HG03060 (cell line): ENCODE measurements around the gene PEX14.

Source experiments
- ATAC-seq: cut with Tn5 transposase; IDR thresholded peaks from one replicate; pipeline ENCODE4 v1.9.1; 2021; ENCODE audit warnings: low read depth, moderate number of reproducible peaks; ENCODE audit not compliant: unreplicated experiment

The PEX14 gene

DNA sequence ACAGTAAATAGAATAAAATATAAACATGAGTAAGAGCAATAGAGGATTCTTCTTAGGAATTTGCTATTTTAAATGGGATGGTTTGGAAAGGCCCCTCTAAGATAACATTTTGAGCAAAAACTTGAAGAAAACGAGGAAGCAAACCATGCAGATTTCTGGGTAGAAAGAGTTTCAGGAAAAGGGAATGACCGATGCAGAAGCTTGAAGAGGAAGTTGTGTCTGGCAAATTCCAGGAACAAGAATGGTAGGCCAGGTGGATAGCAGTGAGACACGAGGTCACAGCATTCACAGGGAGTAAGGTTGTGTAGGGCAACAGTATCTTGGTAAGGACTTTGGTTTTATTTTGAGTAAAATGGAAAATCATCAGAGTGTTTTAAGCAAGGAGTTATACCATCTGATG lies 108.9 kb downstream of the PEX14 start:
- no peak for ATAC-seq

DNA sequence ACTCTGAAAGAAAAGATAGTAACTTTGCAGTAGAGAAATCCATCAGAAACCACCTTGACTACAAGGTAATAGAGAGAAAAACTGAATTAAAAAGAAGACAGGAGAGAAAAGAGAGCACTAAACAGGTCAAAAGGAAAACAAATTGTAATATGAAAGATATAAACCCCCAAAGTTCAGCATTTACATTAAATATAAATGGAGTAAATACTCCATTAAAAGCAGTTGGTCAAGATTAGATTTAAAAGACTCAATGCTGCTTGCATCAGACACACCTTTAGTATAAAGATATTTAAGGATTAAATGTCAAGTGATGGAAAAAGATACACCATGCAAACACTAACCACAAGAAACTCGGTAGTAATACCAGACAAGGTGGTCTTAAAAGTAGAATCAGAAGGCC lies 110.5 kb downstream of the PEX14 start:
- ATAC-seq: no peak

DNA sequence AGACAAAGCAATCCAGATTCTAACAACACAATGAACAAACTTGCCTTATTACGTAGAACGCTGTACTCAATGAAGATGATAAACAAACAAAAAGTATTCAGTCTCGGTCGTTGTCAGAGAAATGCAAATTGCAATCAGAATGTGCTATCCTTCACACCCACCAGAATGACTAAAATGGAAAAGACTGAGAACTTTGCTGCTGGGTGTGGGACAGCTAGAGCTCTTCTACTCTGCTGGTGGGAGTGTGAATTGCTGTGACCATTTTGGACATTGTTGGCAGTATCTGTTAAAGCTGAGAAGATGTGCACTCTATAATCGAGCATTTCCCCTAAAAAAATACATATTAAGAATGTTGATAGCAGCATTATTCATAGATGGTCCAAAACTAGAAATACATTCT lies 111.4 kb downstream of the PEX14 start:
- ATAC-seq: no peak

DNA sequence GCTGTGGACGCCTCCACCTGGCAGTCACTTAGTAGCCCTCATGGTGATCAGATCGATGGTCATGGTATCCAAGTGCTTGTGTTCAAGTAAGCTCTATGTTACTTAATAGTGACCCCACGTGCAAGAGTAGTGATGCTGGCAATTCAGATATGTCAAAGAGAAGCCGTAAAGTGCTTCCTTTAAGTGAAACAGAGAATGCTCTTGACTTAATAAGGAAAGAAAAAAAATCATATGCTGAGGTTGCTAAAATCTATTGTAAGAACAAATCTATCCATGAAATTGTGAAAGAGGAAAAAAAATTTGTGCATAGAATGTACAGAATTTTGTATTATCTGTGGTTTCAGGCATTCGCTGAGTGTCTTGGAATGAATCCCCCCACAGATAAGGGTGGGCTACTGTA lies 113.9 kb downstream of the PEX14 start:
- no peak for ATAC-seq

DNA sequence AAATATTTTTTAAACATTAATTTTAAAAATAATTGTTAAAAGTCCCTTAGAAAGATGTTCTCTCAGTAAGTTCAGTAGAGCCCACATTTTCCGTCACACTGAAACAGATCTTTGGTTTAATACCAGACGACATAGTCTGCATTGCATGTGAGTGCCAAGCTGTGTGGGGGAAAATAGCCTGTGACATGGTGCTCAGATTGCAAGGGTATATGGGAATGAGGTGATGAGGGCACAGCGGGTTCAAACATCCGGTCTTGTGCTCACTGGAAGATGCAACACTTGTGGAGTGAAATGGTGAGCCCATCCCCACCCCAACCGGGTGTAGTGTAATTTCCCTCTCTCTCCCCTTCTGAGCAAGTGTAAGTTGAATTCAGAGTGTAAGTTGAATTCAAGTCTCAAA lies 114.3 kb downstream of the PEX14 start:
- no peak for ATAC-seq

DNA sequence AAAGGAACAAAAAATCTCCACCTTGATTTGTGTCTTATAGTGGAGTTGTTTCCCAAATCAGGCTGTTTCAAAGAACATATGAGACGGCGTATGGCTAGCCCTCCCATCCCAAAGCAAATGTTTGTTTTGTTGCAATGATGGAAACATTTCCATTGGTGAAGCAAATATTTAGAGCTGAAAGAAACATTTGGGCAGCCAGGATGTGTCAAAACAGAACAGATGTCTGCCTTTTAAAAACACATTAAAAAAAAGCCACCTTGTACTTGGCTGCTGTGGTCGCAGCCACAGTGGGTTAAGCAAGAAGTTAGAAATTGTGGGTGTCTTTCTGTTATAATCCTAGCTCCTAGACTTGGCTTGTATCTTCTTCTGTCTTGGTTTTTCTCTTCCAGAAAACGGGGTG lies 116.3 kb downstream of the PEX14 start:
- no peak for ATAC-seq

DNA sequence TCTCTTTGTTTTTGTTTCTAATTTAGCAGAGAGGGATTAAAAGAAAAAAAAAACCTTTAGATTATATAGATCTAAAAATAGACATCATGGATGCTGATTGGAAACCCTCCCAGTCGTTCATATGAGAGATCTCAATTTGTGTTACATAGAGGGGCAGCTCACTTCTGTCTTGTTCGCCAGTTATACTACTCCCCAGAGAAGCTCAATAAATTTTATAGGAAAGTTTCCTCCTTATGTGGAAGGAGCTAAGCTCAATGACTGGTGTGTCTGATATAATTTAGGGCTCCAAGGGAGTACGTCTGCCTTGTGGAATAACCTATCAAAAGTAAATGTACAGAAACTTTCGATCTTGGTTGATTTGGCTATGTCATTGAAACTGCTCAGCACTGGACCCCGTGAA lies 117.6 kb downstream of the PEX14 start:
- ATAC-seq: no peak

DNA sequence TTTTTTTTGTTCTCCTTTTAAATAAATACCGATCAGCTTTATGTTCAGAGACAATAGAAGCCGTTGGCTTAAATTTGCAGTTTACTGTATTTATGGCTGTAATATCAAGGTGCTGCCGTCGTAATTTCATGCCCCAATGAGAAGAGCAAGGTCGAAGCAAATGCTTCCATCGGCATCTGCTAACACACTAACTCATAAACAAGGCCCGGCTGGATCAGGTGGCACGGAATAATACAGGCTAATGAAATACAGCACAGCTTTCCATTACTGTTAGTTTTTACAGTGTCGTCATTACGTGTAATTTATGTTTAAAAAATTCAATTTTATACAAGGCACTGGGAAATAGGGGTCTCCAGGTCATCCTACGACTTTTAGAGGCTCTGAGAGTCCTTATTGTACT lies 119.0 kb downstream of the PEX14 start:
- no peak for ATAC-seq

DNA sequence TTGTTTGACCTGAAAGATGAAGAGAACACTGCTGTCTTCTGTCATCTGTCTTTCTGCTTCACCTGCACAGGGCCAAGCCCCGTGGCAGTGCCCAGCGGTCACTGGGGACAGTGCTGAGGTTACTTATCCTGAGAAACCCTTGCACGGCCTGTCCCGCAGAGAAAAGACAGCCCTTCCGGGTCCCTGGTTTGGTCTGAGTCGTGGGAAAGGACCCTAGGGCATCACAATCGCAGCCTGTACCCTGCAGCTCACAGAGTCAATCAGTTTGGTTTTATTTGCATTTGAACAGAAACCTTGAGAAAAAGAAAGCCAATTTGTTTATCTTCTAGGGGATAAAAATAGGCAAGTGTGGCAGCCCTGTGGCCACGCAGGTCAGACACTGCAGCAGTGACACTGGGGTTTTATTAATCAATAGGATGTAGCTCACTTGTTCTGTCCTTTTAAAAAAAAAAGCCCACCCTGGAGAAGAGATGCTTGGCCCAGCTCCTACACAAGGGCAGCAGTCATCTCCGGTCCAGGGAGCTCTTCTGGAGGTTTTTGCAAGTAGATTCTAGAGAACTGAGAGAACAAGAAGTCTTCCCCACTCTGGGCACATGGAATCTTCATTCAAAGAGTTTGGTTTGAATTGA lies 120.0 kb downstream of the PEX14 start:
- no peak for ATAC-seq

DNA sequence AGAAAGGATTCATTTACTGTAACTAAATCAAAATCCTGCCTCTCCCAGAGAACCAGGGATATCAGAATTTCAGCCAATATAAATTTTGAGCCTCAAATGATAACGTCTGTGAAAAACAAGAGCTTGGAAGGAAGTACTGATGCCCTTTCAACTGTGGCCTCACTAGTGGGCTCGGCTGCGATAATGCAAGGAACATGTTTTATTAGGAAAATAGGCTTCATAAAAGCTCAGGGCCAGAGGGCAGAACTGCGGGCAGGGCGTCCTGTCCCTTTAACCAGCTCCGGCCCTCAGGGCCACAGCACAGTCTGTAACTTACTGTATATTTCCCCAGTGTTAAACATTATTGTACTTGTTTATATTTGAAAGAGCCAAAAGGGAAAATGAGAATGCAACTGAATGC lies 122.0 kb downstream of the PEX14 start:
- no peak for ATAC-seq

DNA sequence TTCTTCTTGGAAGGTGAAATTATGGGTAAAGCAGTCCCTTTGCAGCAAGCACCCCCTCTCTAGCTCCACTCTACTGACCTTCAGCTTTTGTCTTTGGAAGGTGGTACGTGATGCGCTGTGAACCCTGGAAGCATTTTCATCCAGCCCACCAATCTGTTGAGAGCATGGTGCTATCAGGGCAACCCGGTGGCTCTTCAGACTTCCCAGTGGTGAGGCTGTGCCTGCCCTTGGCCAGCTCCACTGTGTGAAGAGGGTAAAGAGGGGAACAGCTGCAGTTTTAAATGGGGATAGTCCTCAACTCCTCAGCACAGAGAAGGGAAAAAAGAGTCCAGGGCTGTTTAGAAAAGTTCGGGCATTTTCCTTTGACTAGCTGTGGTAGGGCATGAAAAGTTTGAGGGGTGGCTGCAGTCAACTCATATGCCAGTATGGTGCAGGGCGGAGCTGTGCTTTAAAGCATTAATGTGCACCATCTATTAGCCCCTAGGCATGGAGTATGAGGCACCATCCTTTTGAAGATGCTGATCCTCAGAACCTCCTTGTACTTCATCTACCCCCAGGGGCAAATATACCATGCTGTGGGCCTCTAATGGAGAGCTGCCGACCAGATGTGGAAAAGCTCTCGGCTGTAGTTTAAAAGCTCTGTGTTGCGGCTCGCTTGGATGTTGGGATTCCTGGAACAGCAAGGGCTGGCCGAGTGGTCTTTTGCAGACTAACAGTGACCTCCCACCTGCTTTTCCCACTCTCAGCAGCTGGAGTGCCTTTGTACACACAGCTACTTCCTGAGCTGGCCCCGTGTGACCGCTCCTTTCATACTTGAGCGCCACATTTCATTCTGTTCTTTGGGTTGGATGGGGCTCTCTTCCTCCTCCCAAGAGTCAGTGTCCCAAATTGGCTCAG lies 123.0 kb downstream of the PEX14 start:
- ATAC-seq: no peak

DNA sequence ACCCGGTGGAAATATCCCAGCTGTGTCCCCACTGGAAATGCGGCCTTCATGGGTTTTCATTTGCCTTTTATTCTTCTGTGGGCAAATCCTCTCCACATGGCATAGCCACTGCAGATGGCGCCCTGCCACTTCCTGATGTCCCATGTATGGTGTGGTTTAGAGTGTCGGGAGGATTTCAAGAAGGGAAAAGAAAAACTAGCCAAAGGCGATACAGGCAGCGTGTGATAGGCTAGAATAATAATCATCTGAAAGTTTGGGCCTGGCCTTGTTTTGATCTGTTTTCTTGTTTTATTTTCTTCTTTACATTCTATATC lies 123.6 kb downstream of the PEX14 start:
- no peak for ATAC-seq

DNA sequence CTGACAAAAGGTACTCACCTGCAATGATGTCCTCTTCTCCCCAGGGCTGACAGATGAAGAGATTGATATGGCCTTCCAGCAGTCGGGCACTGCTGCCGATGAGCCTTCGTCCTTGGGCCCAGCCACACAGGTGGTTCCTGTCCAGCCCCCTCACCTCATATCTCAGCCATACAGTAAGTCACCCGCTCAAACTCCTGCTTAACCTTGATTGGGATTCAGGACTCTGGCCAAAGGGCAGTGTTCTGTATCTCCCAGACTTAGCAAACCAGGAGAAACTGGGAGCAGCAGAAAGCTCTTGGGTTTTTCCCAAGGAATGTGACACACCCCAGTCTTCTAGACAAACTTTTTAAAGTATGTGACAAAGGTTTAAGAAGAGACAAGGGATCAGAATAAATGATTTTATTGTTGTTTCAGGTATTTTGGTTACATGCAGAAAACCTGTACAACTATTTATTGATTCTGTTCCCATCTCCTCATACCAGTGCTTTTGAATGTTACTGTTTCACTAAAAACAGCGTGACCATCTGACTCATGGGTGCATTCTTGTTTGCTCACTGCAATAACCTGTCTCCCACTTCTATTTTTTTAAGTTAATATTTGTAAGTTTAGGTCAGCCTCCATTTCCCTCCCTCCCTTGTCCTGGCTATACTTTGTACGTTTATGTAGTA lies 124.6 kb downstream of the PEX14 start:
- no peak for ATAC-seq

DNA sequence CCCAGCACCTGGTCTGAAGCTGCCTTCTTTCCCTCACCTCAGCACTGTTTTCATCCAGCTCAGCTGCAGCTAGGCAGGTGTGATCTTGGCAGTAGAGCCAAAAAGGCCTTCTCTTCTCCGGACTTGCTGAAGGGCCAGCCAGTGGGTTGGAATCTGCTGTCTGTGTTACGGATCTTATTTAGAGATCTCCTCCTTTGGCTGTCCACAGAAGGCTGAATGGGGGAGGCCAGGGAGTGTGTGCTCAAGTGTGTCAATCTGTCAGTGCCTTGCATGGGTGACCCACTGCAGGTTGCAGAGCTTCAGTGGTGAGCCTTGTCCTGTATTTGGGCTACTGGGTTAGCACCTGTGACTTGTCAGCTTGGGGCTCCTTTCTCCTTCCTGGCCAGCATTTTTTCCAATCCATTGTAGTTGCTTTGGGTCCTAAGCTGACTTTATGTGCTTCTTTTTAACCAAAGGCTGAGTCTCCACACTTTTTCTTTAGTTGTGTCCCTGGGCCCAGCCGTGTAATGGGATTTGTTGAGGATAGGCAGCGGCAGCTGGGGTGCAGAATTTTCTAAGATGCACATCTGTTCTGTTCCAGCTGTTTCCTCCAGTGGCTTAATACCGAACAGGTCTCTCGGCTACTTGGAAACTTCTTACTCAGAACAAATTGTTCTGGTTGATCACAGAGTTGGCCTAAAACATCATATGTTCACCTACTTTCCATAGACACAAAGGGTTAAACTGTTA lies 126.8 kb downstream of the PEX14 start:
- no peak for ATAC-seq

DNA sequence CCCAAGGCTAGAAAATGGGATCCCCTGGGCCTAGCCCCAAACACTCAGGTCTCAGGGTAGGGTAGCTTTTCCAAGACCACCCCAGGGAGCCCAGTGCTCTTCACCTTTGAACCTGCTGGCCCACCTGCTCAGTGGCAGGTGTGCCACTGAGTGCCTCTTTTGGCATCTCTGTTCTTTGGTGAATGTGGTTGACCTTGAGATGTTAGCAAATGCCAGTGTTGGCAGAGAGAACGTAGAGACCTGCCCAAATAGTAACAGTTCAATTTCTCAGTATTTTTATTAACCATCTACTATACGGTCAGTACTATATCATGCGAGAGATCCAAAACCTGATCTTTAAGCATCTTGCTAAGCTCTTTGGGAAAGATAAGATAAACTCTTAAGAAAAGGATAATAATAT lies 128.2 kb downstream of the PEX14 start:
- ATAC-seq: no peak

DNA sequence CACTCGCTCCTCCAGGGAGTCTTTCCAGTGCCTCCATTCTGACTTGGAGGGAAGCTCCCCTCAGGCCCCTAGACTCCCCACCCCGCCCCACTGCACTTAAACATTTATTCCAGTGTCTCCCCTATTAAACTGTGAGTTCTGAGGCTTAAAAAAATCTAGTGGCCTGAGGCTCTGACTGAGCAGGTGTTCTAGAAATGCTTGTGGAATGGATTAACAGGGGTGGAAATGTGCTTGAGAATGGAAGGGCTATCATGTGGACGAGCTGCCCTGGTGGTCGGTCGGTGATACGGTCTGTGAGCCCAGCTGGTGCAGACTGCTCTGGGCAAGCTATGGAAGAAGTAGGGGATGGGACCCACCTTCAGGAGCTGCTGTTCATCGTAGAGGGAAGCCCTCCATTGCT lies 130.2 kb downstream of the PEX14 start:
- no peak for ATAC-seq

DNA sequence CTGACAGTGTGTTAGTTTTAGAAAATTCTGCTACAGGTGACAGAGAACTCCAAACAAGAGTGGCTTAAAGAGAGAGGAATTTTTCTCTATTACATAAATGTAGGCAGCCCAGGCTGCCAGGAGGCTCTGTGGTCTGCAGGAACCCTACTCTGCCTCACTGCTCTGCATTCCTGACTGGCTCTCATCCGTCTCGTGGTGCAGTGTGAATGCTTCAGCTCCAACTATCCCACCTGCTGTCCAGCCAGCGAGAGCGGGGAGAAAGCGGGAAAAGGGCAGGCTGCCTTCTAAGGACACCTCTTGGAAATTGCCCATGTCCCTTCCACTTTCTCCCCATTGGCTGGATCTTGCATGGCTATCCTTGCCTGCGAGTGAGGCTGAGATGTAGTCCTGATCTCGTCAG lies 131.3 kb downstream of the PEX14 start:
- ATAC-seq: no peak

DNA sequence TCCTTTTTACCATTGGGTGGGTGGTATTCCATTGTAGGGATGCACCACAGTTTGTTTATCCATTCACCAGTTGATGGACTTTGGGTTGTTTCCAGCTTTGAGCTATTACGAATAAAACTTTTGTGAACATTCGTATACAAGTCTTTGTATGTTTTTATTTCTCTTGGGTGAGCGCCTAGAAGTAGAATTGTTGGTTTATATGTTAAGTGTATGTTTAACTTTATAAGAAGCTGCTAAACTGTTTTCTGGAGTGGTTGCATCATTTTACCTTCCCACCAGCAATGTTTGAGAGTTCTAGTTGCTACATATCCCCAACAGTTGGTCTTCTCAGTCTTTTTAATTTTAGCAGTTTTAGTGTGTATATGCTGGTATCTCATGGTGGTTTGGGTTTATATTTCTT lies 132.5 kb downstream of the PEX14 start:
- no peak for ATAC-seq

DNA sequence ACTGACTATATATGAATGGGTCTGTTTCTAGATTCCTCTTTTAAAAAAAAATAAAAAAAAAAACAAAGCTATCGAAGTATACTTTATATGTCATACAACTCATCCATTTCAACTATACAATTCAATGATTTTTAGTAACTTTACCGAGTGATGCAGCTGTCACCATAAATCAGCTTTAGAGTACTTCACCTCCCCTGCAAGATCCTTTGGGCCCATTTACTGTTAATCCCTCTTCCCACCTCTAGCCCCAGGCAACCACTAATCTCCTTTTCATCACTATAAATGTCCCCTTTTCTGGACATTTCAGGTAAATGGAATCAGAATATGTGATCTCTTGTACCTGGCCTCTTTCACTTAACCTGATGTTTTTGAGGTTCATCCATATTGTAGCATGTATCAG lies 133.9 kb downstream of the PEX14 start:
- no peak for ATAC-seq

DNA sequence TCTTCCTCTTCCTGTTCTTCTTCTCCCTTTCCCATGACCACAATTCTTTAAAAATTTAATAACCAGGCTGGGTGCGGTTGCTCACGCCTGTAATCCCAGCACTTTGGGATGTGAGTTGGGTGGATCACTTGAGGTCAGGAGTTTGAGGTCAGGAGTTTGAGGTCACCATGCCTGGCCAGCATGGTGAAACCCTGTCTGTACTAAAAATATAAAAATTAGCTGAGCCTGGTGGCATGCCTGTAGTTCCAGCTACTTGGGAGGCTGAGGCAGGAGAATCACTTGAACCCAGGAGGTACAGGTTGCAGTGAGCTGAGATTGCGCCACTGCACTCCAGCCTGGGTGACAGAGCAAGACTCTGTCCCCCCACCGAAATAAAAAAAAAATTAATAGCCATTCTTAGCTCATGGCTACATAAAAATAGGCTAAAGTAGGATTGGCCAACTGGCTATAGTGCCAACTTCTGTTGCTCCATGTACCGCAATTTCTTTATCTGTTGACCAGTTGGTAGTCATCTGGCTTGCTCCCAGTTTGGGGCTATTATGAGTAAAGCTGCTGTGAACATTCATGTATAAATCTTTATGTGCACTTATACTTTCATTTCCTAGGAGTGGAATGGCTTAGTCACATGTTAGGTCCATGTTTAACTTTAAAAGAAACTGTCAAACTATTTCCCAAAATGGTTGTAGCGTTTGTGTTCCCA lies 136.3 kb downstream of the PEX14 start:
- ATAC-seq: no peak
